ENCODE measurements around the gene CDH8.

Gene CDH8

GRCh38 chr16:62020681-62021080, 15.6 kb downstream of the CDH8 start:
- no peak for DNase-seq (ENCODE audit: extremely low read depth, low read depth)
- TF ChIP-seq CTCF (IDR thresholded peaks at IDR 0.05; ENCODE audit: low read depth, low read length, missing control alignments): no peak
- no peak overlapping the region for H3K4me3 ChIP-seq (replicated peaks; ENCODE audit: low read depth, low read length)

- DNase-seq (ENCODE audit: extremely low read depth, low read depth): no peak
- no peak for TF ChIP-seq CTCF (IDR thresholded peaks at IDR 0.05; ENCODE audit: low read depth, low read length, missing control alignments)
- no peak overlapping the region for H3K4me3 ChIP-seq (replicated peaks; ENCODE audit: low read depth, low read length)
These were observed 16.4 kb downstream of the CDH8 start for GRCh38 chr16:62019851-62020250.

- no peak for DNase-seq (ENCODE audit: extremely low read depth, low read depth)
- no peak for TF ChIP-seq CTCF (IDR thresholded peaks at IDR 0.05; ENCODE audit: low read depth, low read length, missing control alignments)
- no peak overlapping the region for H3K4me3 ChIP-seq (replicated peaks; ENCODE audit: low read depth, low read length)
These were observed 17.8 kb downstream of the CDH8 start for GRCh38 chr16:62018301-62019060.

GRCh38 chr16:62014319-62014923, 21.8 kb downstream of the CDH8 start:
- H3K4me3 ChIP-seq (replicated peaks; ENCODE audit: low read depth, low read length): no peak overlapping the region
- DNase-seq (ENCODE audit: extremely low read depth, low read depth): no peak
- no peak for TF ChIP-seq CTCF (IDR thresholded peaks at IDR 0.05; ENCODE audit: low read depth, low read length, missing control alignments)

- H3K4me3 ChIP-seq (replicated peaks; ENCODE audit: low read depth, low read length): no peak overlapping the region
- no peak for DNase-seq (ENCODE audit: extremely low read depth, low read depth)
- TF ChIP-seq CTCF (IDR thresholded peaks at IDR 0.05; ENCODE audit: low read depth, low read length, missing control alignments): no peak
These were observed 26.1 kb downstream of the CDH8 start for GRCh38 chr16:62010186-62010585.

GRCh38 chr16:61998460-61998859, 37.8 kb downstream of the CDH8 start:
- DNase-seq (ENCODE audit: extremely low read depth, low read depth): no peak
- H3K4me3 ChIP-seq (replicated peaks; ENCODE audit: low read depth, low read length): no peak overlapping the region
- no peak for TF ChIP-seq CTCF (IDR thresholded peaks at IDR 0.05; ENCODE audit: low read depth, low read length, missing control alignments)

Measured in HFF-Myc (cell line).